ENCODE results near the gene FOXF2.

- no peak for TF ChIP-seq EZH2 (IDR thresholded peaks at IDR 0.05; ENCODE audit: borderline replicate concordance, low read length)
- TF ChIP-seq CTCF (conservative IDR thresholded peaks at IDR 0.05 in 1 of 2, IDR thresholded peaks at IDR 0.05 in 1 of 2; ENCODE audit: extremely low read depth in 1 of 2, insufficient read depth in 1 of 2, low read depth in 1 of 2, low read length in 2 of 2): no peak
Measured at GRCh38 chr6:1364791-1365190, 24.6 kb upstream of the FOXF2 start.
